Panc1 (cell line): ENCODE data around the gene TNRC6C.

Source experiments
- POLR2AphosphoS5 ChIP-seq: IDR thresholded peaks from 2 replicates; pipeline ENCODE4 v1.6.1; 2012; ENCODE audit warnings: mild to moderate bottlenecking, low read depth, low read length, moderate library complexity
- REST ChIP-seq, 2 experiments: IDR thresholded peaks; 2 replicates each; pipeline ENCODE4 v1.6.1; 2011 to 2012; ENCODE audit warnings: low read depth in 2 of 2, control low read depth in 1 of 2, low read length in 1 of 2, mild to moderate bottlenecking in 1 of 2, moderate library complexity in 1 of 2; ENCODE audit not compliant: insufficient read depth in 1 of 2
- SIN3A ChIP-seq: IDR thresholded peaks from 2 replicates; pipeline ENCODE4 v1.6.1; 2012; ENCODE audit warnings: low read depth, mild to moderate bottlenecking, low read length, moderate library complexity, borderline replicate concordance; ENCODE audit not compliant: insufficient read depth
- TCF7L2 ChIP-seq: IDR thresholded peaks from 2 replicates; pipeline ENCODE4 v1.6.1; 2011; ENCODE audit warnings: mild to moderate bottlenecking, low read depth, low read length, inconsistent platforms
- TF ChIP-seq, protein P1 (sequence below): fragments of 450-650 bp; IDR thresholded peaks from 2 replicates; pipeline ENCODE4 v1.5.1; 2017; ENCODE audit warnings: mild to moderate bottlenecking

GRCh38 chr17:78007647-78008046 lies 49.1 kb downstream of the TNRC6C start:
- TF ChIP-seq, protein P1, sequence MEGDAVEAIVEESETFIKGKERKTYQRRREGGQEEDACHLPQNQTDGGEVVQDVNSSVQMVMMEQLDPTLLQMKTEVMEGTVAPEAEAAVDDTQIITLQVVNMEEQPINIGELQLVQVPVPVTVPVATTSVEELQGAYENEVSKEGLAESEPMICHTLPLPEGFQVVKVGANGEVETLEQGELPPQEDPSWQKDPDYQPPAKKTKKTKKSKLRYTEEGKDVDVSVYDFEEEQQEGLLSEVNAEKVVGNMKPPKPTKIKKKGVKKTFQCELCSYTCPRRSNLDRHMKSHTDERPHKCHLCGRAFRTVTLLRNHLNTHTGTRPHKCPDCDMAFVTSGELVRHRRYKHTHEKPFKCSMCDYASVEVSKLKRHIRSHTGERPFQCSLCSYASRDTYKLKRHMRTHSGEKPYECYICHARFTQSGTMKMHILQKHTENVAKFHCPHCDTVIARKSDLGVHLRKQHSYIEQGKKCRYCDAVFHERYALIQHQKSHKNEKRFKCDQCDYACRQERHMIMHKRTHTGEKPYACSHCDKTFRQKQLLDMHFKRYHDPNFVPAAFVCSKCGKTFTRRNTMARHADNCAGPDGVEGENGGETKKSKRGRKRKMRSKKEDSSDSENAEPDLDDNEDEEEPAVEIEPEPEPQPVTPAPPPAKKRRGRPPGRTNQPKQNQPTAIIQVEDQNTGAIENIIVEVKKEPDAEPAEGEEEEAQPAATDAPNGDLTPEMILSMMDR: no peak
- TF ChIP-seq POLR2AphosphoS5 (no peak), SIN3A (no peak), REST (IDR thresholded peaks at IDR 0.05; ENCODE audit: insufficient read depth in 1 of 2, low read depth in 2 of 2, low read length in 1 of 2) (no peak), TCF7L2 (no peak)
